Inflammatory macrophage treated with lipopolysaccharide for 1 hour (primary cell): Measurements from ENCODE around the gene RUNX2.

Source experiments
- DNase-seq, 2 donors: peaks; one replicate each; pipeline ENCODE4 v3.0.0-alpha.2; 2020 to 2022

Gene RUNX2

GRCh38 chr6:45353654-45354053, 25.5 kb downstream of the RUNX2 start:
- DNase-seq = no peak

- DNase-seq = no peak
These were observed 36.3 kb downstream of the RUNX2 start for GRCh38 chr6:45364466-45364865.

GRCh38 chr6:45365036-45365435, 36.9 kb downstream of the RUNX2 start:
- peak; percentile 53 to 59 for DNase-seq

- DNase-seq = no peak
These were observed 38.4 kb downstream of the RUNX2 start for GRCh38 chr6:45366534-45366933.

- DNase-seq = no peak
These were observed 39.9 kb downstream of the RUNX2 start for GRCh38 chr6:45367999-45368398.

- DNase-seq = no peak
These were observed 41.7 kb downstream of the RUNX2 start for GRCh38 chr6:45369870-45370269.

GRCh38 chr6:45371924-45372573, 43.9 kb downstream of the RUNX2 start:
- DNase-seq = no peak

- no peak for DNase-seq
These were observed 47.3 kb downstream of the RUNX2 start for GRCh38 chr6:45375449-45375848.

- DNase-seq = peak; percentile 41 to 47
These were observed 48.3 kb downstream of the RUNX2 start for GRCh38 chr6:45376310-45377042.

- peak in 1 of 2 donors; percentile 13 for DNase-seq
These were observed 49.0 kb downstream of the RUNX2 start for GRCh38 chr6:45377043-45377553.

- DNase-seq = peak; percentile 91 to 93
These were observed 49.6 kb downstream of the RUNX2 start, which contains the start of gene SUPT3H for GRCh38 chr6:45377554-45378333. SUPT3H (minus strand) TSS chr6:45377934.

GRCh38 chr6:45378334-45378926, 50.3 kb downstream of the RUNX2 start:
- peak; percentile 19 to 45 for DNase-seq

- peak in 1 of 2 donors; percentile 11 for DNase-seq
These were observed 54.3 kb downstream of the RUNX2 start for GRCh38 chr6:45382391-45382790.

GRCh38 chr6:45386501-45386900, 58.4 kb downstream of the RUNX2 start:
- peak; percentile 37 to 48 for DNase-seq

- DNase-seq = no peak
These were observed 59.1 kb downstream of the RUNX2 start for GRCh38 chr6:45387236-45387635.

- DNase-seq = no peak
These were observed 60.2 kb downstream of the RUNX2 start for GRCh38 chr6:45388328-45388727.

- no peak for DNase-seq
These were observed 66.5 kb downstream of the RUNX2 start for GRCh38 chr6:45394586-45395095.

- DNase-seq = no peak
These were observed 70.1 kb downstream of the RUNX2 start for GRCh38 chr6:45398075-45398813.

- DNase-seq = no peak
These were observed 71.9 kb downstream of the RUNX2 start for GRCh38 chr6:45400021-45400420.

GRCh38 chr6:45411959-45412358, 83.8 kb downstream of the RUNX2 start:
- no peak for DNase-seq

GRCh38 chr6:45415315-45415714, 87.2 kb downstream of the RUNX2 start:
- no peak for DNase-seq
